Activated CD8-positive, alpha-beta memory T cell treated with anti-CD3 and anti-CD28 coated beads, Interleukin-2, amount 50 U/mL, for 48 hours (primary cell): ENCODE data around the gene NLRP12.
"Not testable (repeated sequence)": the region's sequence is repeated elsewhere in the genome, so short reads cannot be mapped to it uniquely, and the experiment has no call there.

Source experiments
- DNase-seq: peaks from one replicate; pipeline ENCODE4 v3.0.0-alpha.2; 2020

Gene NLRP12, protein sequence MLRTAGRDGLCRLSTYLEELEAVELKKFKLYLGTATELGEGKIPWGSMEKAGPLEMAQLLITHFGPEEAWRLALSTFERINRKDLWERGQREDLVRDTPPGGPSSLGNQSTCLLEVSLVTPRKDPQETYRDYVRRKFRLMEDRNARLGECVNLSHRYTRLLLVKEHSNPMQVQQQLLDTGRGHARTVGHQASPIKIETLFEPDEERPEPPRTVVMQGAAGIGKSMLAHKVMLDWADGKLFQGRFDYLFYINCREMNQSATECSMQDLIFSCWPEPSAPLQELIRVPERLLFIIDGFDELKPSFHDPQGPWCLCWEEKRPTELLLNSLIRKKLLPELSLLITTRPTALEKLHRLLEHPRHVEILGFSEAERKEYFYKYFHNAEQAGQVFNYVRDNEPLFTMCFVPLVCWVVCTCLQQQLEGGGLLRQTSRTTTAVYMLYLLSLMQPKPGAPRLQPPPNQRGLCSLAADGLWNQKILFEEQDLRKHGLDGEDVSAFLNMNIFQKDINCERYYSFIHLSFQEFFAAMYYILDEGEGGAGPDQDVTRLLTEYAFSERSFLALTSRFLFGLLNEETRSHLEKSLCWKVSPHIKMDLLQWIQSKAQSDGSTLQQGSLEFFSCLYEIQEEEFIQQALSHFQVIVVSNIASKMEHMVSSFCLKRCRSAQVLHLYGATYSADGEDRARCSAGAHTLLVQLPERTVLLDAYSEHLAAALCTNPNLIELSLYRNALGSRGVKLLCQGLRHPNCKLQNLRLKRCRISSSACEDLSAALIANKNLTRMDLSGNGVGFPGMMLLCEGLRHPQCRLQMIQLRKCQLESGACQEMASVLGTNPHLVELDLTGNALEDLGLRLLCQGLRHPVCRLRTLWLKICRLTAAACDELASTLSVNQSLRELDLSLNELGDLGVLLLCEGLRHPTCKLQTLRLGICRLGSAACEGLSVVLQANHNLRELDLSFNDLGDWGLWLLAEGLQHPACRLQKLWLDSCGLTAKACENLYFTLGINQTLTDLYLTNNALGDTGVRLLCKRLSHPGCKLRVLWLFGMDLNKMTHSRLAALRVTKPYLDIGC

DNA sequence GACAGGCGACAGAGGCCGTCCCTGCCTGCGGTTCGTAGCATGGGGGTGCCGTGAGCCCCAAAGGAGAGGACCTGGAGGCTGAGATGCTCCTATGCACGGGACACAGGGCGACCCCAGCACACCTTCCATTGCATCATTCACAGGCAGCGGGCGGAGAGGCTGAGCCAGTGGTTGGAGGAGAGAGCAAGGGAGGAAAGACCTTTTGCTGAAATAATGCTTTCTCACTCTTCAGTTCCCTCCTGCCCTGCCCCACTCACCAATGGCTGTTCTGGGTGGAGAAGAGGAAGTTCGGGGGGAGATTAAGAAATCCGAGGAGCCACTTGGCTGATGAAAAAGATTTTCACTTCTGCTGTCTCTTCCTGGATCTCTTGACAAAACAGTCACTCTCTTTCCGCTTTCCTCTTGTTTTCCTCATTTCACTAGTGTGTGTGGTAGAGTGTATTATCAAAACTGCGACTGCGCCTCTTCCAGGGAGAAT lies at the start of gene NLRP12:
NLRP12 (minus strand) TSS at position 181 of the 478 bp plus-strand sequence; CDS start at position 41, 140 bp downstream.
- DNase-seq, result no peak

DNA sequence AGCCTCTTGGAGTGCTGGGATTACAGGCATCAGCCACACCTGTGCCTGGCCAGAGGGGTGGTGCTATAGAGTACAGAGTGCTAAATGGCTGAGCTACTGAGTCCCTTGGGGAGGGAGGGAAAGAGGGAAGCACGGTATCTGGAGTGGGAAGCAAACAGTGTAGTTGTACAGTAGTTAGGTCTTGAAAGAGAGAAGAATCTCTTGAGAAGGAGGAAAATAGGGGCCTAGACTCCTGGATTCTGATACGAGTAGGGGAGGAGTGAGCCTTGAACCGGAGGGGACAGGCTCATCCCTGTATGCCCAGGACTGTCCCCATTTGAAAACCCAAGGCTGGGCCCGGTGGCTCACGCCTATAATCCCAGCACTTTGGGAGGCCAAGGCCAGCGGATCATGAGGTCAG lies 48.6 kb upstream of the NLRP12 start:
- DNase-seq, result no peak

DNA sequence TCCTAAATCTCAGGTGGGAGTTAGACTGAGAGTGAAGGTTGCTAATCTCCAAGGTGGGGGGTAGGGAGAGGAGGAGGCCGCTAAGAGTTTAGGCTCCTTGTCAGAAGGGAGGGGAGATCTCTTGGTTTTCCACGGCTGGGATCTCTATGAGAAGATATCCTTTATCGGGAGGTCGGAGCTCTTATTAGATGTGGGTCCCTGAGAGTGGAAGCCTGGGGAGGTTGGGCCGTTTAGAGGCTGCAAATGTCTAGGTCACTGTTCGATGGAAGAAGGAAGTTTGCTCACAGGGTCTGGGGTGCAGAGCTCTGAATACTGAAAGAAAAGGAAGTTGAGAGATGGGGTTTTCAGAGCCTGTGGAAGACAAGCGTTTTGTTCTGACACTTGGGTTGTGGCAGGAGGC lies 47.3 kb upstream of the NLRP12 start:
- no peak for DNase-seq

DNA sequence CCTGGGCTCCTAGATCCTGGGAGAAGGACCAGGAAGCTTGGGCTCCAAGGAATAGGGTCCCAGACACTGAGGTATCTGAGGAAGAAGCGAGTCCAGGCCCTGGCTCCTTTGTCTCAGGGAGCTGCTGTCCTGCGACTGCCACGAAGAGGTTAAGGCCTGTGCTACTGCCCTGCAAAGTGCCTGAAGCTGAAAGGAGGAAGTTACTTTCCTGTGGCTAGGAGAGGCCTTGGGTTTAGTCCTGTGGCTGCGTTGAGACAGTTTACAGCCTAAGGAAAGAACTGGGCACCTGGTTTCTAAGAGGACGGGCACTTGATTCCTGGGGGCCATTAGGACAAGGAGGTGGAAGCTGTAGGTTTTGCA lies 46.4 kb upstream of the NLRP12 start:
- no peak for DNase-seq

DNA sequence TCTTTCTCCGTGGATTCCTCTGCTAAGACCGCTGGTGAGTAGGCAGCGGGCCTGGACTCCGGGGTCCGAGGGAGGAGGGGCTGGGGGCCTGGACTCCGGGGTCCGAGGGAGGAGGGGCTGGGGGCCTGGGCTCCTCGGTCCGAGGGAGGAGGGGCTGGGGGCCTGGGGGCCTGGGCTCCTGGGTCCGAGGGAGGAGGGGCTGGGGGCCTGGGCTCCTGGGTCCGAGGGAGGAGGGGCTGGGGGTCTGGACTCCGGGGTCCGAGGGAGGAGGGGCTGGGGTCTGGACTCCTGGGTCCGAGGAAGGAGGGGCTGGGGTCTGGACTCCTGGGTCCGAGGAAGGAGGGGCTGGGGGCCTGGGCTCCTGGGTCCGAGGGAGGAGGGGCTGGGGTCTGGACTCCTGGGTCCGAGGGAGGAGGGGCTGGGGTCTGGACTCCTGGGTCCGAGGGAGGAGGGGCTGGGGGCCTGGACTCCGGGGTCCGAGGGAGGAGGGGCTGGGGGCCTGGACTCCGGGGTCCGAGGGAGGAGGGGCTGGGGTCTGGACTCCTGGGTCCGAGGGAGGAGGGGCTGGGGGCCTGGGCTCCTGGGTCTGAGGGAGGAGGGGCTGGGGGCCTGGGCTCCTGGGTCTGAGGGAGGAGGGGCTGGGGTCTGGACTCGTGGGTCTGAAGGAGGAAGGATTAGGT lies 45.8 kb upstream of the NLRP12 start:
- DNase-seq, result not testable (repeated sequence)

DNA sequence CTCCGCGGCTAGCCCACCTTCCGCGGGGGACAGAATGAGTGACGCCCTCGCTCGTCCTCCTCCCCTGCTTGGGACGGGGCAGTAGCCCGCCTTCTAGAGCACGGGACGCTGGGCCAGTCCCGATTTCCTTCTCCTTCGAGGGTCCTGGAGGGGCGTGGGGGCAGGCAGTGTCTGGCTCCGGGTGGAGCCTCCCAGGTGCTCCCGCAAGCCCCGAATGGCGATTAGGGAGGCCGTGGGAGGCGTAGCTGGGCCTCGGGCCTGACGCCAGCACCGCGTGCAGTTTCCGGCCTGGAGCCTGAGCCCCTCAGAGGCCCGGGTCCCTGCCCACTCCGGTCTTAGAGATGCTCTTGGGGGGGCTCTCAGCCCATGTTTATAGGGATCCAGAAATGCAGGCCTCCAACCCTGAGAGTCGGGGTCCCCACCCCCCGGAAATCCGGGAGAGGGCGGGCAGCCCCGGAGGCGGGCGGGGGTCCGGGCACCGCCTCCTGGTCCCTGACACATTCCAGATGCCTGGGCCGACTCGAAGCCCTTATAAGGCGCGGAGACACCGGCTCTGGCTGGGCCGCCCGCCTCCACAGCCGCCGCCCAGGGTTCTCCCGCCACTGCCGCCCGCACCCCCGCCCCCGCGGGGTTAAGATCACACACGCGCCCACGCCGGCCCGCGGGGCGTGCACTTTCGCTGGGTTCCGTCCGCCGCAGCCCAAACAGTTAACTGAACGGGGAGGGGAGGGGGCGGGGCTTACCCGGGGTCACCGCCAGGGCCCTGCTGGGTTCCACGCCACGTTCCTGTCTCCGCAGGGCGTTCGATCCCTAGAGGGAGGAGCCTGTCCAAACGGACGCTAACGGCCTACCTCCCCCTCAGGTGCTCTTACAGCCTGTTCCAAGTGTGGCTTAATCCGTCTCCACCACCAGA lies 45.0 kb upstream of the NLRP12 start:
- peak; percentile 91 for DNase-seq

DNA sequence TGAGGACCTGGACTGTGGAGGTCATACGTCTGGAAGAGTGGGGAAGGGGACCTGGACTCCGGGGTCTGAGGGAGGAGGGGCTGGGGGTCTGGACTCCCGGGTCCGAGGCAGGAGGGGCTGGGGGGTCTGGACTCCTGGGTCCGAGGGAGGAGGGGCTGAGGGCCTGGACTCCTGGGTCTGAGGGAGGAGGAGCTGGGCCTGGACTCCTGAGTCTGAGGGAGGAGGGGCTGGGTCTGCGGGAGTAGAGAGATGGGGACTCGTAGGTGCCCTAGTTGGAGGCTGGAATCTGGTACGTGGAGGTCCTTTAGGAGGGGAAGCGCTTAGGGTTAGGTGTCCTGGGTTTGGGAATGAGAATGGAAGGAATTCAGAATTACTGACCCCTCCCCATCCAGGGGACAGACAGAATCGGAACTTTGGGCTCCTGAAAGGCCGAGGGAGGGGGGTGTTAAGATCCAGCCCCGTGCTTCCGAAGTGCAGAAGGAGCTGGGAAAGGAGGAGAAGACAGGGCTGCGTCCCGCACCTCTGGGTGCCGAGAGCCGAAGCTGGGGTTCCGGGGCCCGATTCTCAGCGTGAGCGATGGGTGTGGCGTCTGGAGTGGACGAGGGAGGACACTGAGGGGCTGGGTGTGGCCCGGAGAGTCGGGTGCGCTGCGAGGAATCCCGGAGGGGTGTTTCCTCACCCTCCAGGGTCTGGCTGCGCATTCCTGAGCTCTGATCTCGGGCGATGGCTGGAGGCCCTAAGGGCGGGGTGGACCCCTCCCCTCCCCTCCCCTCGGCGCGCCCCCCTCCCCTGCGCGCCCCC lies 44.2 kb upstream of the NLRP12 start:
- DNase-seq, result peak; percentile 73

DNA sequence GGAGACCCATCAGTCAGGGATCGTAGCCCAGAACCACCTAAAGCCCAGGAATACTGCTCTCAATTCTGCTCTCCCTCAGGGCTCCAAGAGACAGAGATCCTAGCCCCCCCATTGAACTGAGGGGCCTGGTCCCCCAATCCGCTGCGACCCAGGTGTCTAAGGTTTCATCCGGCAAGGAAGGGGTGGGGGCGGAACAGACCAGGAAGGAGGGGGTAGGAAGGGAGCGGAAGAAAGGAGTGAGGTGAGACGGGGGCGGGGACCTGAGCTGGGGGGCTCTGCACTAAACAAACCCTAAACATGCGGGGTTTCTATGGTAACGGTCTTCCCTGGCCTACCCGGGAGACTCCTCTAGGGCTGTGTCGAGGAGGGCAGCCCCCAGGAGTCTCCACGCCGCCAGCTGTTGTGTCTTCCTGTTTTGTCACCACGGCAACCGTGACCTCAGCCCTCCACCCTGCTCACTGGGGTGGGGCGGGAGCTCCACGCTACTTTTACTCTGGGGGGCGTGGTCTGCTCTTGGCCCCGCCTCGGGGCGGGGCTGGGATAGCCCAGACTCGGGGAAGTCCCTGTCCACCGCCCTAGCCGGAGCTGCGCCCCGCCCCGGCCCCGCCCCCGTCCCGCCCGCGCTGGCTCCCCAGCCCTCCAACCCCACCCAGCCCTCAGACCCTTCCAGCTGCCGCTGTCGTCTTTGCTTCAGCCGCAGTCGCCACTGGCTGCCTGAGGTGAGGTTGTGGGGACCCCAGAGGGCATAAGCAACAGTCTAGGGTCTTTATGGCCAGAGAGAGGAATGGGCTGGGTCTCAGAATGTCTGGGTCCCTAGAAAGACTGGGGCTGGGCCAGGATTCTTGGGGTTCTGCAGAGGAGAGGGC lies 43.3 kb upstream of the NLRP12 start, which contains the start of gene MYADM:
MYADM (plus strand) TSS at position 659 of the 866 bp plus-strand sequence. CDS start 5,647 bp downstream, outside the sequence.
- DNase-seq, result peak; percentile 99

DNA sequence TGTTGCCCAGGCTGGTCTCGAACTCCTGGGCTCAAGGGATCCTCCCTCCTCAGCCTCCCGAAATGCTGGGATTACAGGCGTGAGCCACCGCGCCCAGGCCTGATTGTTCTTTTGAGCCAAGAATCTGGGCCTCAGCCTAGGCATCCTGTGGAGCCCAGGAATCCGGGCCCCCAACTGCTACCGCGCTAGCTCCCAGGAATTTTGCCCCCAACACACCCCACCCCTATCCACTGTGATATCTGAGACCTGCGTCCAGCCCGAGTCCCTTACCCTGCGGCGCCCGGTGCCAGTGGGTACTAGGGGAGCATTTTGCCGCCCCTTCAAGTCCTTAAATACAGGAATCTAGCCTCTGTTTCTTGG lies 42.7 kb upstream of the NLRP12 start:
- peak; percentile 63 for DNase-seq

DNA sequence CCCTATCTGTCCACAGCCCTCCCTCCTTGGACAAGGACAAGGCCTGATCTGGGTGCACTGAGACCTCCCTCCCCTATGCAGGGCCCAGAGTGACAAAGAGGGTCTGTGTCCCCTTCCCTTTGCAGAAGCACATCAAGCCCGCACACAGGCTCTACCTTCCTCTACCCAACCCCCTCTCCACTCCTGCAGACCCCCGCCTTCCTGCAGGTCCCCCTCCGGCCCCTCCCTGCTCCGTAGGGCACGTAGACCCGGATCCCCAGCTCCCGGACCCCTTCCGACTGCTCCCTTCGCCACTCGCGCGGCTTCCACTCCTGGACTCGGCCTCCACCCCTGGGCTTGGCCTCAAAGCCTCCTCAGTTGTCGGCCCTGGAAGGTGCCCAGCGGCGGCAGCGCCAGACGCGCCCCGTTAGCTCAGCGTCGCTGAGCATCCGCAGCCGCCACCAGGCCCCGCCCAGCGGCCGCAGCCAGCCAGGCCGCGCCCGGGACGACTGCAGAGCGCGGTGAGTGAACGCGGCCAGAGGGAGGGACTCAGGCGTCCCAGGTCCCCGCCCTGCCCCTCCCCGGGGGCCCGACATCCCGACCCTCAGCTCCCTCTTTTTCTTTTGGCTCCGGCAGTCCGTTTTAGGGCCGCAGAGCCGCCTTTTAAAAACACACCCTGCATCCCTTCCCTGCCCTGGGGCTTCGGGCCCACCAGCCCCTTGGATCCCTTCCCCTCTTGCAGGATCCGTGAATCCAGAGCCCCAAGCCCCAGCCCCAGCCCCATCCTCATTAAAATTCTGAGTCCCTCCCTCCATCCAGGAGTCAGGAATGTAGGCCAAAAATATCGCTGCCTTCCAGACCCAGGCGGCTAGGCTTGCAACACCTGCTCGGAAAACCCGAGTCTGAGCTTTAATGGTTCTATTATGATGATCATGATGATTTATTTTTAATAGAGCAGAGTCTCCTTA lies 42.1 kb upstream of the NLRP12 start:
- DNase-seq, result peak; percentile 81

DNA sequence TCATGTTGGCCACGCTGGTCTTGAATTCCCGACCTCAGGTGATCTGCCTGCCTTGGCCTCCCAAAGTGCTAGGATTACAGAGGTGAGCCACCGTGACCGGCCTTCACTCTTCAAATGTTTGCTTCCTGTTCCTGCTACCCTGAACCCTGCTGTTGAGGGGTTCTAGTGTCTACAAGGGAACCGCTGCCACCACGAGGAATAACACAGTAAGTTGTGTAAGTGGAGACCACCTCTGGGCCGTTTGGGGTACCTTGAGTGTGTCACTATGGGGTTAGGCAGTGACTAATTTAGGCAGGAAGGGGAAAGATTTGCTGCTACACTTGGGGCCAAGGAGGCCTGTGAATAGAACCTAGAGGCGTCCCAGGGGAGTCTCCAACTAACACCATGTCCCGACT lies 41.4 kb upstream of the NLRP12 start:
- no peak for DNase-seq

DNA sequence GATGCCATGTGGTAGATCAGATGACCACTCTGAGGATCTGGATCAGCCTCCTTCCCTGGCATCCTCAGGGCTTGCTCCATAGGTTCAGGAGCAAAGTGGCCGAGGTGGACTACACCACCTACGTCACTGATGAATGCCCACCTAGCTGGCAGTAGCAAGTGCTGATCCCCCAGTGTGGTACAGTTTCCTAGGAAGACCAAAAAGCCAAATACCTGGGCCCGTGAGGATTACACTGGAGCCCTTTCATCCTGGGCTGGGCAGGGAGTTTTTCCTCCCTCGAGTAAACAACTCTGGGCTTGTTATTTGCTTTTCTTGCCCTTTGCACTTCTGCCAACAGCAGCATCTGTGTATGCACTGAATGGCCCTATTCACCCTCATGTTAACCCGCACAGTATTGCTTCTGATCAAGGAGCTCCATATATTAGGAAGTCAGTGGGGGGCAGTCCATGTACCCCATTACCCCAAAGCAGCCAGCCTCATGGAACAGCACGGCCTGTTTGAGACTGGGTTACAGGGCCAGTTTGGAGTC lies 40.3 kb upstream of the NLRP12 start:
- no peak for DNase-seq

DNA sequence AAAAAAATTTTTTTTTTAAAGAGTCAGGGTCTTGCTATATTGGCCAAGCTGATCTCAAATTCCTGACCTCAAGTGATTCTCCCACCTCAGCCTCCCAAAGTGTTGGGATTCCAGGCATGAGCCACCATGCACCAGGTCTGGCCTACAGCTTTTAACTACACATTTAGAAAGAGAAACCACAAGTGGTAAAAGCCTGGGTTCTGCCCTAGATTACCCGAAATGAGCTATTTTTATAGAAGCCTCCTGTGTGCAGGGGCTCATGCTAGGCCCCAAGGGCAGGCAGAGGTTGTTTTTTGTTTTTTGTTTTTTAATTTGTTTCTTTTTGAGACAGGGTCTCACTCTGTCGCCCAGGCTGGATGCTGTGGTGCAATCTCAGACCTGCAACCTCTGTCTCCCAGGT lies 29.6 kb upstream of the NLRP12 start:
- DNase-seq, result no peak

DNA sequence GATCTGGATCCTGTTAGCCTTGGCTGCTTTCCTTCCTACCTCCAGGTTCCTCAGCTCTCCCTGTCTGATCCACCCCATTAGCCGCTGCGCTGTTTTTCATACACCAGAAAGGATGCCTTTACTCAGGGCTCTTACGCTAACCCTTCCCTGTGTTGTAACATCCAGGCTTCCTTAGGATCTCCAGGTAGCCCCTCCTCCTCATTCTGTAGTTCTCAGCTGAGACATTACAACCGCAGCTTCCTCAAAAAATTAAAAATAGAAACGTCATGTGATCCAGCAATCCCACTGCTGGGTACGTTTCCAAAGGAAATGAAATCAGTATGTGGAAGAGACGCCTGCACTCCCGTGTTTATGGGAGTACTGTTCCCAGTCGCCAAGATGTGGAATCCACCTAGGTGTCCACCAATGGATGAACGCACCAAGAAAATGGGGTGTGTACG lies 25.1 kb upstream of the NLRP12 start:
- DNase-seq, result no peak

DNA sequence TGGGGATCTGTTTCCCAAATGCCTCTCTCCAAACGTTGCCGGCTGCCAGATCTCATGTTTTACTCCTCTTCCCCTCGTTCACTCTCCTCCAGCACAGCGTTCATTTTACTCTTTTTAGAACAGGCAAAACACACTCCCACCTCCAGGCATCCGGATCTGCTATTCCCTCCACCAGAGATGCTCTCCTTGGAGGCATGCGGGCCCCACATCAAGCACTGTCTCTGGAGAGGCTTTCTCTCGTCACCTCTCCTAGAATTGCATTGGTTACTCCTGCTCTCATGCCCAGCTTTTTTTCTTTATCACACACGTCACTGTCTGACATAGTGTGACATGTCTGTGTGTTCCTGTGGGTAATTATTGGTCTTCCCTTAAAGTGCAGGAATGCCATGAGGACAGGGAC lies 23.4 kb upstream of the NLRP12 start:
- no peak for DNase-seq

DNA sequence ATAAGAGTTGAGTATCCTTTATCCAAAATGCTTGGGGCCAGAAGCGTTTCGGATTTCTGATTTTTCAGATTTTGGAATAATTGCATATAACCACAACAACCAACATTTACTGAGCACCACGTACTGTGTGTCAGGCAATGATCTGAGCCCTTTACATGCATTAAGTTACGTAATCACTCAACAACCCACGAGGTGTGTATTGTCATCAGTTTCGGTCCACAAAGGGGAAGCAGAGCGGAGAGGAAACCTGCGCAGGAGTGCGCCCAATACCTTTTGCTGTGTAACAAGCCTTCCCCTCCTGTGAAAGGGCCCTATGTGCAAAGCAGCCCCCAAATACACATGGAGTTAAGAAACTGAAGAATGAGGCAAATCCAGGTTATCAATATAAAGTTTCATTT lies 20.7 kb upstream of the NLRP12 start:
- DNase-seq, result no peak

DNA sequence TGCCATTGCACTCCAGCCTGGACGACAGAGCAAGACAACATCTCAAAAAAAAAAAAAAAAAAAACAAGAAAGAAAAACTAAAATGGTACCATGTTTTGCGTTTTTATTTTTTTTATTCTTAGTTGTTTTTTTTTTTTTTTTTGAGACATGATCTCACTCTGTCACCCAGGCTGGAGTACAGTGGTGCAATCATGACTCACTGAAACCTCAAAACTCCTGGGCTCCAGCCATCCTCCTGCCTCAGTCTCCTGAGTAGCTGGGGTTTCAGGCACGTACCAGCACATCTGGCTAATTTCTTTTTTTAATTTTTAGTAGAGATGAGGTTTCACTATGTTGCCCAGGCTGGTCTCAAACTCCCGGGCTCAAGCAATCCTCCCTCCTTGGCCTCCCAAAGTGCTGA lies 16.8 kb upstream of the NLRP12 start:
- DNase-seq, result not testable (repeated sequence)

DNA sequence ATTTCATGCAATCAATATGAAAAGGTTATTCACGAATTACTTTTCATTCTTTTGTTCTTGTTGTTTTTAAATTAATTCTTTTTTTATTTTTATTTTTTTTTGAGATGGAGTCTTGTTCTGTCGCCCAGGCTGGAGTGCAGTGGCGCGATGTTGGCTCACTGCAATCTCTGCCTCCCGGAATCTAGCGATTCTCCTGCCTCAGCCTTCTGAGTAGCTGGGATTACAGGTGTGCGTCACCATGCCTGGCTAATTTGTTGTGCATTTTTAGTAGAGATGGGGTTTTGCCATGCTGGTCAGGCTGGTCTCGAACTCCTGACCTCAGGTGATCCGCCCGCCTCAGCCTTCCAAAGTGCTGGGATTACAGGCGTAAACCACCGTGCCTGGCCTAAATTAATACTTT lies 16.1 kb upstream of the NLRP12 start:
- DNase-seq, result not testable (repeated sequence)
